ENCODE measurements around the gene RECK.

Gene RECK

DNA sequence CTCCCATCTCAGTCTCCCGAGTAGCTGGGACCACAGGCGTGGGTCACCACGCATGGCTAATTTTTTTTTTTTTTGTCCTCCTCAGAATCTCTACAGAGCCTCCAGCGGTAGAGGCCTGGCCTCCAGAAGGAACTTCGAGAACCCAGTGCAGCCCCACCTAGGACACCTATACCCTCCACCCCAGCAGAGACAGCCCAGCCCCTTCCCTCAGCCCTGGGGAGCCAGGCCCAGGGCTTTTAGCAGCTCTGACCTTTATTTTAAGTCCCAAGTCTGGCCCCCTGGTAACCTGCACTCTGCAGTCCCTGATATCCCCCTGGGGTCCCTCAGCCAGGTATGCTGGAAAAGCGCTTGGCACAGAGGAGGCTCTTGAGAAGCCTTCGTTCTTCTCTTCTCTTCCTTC lies 105.0 kb downstream of the RECK start:
- peaks cover 0 to 6% of the 10 kb centered on the region in 2 donors for H3K36me3 ChIP-seq (ENCODE audit: control insufficient read depth in 2 of 2, insufficient read depth in 2 of 2, low read length in 2 of 2)
- H3K4me1 ChIP-seq (ENCODE audit: control insufficient read depth in 2 of 2, insufficient read depth in 2 of 2, low read length in 2 of 2): peaks cover 43 to 55% of the 10 kb centered on the region in 2 donors
- H3K27me3 ChIP-seq (ENCODE audit: control insufficient read depth in 2 of 2, insufficient read depth in 2 of 2, low read length in 2 of 2): peaks cover 0 to 2% of the 10 kb centered on the region in 2 donors
- peak overlapping the region; percentile 80 to 85 for H3K27ac ChIP-seq (ENCODE audit: low read depth in 2 of 2, low read length in 2 of 2)
- no peak overlapping the region for H3K9ac ChIP-seq (ENCODE audit: low read depth in 1 of 2, low read length in 2 of 2)
- no peaks in the 10 kb centered on the region for H3K9me3 ChIP-seq (ENCODE audit: control insufficient read depth in 2 of 2, low read length in 2 of 2)
- no peak overlapping the region for H3K4me3 ChIP-seq (ENCODE audit: low read length in 2 of 2)

DNA sequence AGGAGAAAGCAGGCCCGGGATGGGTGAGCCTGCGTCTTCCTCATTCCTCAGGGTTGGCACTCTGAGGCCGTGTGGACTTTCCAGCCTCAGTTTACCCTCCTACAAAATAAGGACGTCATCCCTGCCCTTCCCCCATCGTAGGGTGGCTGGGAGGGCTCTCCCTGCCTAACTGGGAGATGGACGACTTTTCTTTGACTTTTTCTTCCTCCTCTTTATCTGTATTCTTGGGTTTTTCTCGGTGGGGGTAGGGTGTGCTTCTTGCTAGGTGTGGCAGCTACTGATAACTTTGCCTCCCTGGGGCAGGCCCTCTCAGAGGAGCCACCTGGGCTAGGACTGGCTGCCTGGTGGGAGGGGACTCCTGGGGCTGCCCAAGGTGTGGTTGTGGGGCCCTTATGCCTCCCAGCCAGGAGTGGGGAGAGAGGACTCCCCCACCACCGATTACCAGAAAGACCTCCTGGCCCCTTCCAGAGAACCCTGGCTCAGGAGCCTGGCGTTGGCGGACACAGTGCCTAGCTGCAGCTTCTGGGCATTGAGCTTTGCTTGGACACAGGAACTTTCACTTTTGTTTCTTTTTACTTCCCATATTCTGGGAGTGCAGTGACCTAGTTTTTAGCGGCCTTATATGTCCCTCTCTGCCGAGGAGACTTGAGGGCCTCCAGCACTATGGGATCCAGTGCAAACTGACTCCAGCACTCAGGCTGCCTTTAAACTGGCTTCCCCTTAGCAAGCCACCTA lies 106.0 kb downstream of the RECK start:
- peak overlapping the region; percentile 80 to 85 for H3K27ac ChIP-seq (ENCODE audit: low read depth in 2 of 2, low read length in 2 of 2)
- H3K36me3 ChIP-seq (ENCODE audit: control insufficient read depth in 2 of 2, insufficient read depth in 2 of 2, low read length in 2 of 2): peaks cover 0 to 6% of the 10 kb centered on the region in 2 donors
- H3K9ac ChIP-seq (ENCODE audit: low read depth in 1 of 2, low read length in 2 of 2): peak overlapping the region; percentile 34 to 67
- H3K4me3 ChIP-seq (ENCODE audit: low read length in 2 of 2): peak overlapping the region; percentile 38 to 51
- H3K27me3 ChIP-seq (ENCODE audit: control insufficient read depth in 2 of 2, insufficient read depth in 2 of 2, low read length in 2 of 2): peaks cover 0 to 1% of the 10 kb centered on the region in 2 donors
- H3K4me1 ChIP-seq (ENCODE audit: control insufficient read depth in 2 of 2, insufficient read depth in 2 of 2, low read length in 2 of 2): peaks cover 39 to 47% of the 10 kb centered on the region in 2 donors
- no peaks in the 10 kb centered on the region for H3K9me3 ChIP-seq (ENCODE audit: control insufficient read depth in 2 of 2, low read length in 2 of 2)

DNA sequence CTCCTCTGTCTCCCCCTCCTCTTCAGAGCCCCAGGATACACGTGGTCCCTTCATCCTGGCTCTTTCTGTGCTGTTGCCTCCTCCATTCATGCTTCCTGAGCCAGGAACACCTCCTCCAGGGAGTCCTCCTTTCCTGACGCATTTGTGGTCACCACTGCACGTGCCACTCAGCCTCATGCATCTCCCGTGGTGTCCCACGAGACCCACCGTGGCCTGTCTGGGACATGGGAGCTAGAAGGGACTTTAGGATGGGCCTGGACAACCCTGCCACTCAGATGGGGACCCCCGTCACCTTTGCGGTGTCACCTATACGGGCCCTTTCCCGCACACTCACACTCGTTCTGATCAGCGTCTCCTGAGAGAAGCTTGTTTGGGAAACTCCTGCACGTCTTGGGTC lies 106.5 kb downstream of the RECK start:
- no peaks in the 10 kb centered on the region for H3K9me3 ChIP-seq (ENCODE audit: control insufficient read depth in 2 of 2, low read length in 2 of 2)
- peak overlapping the region; percentile 38 to 51 for H3K4me3 ChIP-seq (ENCODE audit: low read length in 2 of 2)
- peaks cover 0 to 6% of the 10 kb centered on the region in 2 donors for H3K36me3 ChIP-seq (ENCODE audit: control insufficient read depth in 2 of 2, insufficient read depth in 2 of 2, low read length in 2 of 2)
- peaks cover 38 to 49% of the 10 kb centered on the region in 2 donors for H3K4me1 ChIP-seq (ENCODE audit: control insufficient read depth in 2 of 2, insufficient read depth in 2 of 2, low read length in 2 of 2)
- peak overlapping the region; percentile 80 to 85 for H3K27ac ChIP-seq (ENCODE audit: low read depth in 2 of 2, low read length in 2 of 2)
- no peaks in the 10 kb centered on the region for H3K27me3 ChIP-seq (ENCODE audit: control insufficient read depth in 2 of 2, insufficient read depth in 2 of 2, low read length in 2 of 2)
- H3K9ac ChIP-seq (ENCODE audit: low read depth in 1 of 2, low read length in 2 of 2): peak overlapping the region; percentile 14 to 67

DNA sequence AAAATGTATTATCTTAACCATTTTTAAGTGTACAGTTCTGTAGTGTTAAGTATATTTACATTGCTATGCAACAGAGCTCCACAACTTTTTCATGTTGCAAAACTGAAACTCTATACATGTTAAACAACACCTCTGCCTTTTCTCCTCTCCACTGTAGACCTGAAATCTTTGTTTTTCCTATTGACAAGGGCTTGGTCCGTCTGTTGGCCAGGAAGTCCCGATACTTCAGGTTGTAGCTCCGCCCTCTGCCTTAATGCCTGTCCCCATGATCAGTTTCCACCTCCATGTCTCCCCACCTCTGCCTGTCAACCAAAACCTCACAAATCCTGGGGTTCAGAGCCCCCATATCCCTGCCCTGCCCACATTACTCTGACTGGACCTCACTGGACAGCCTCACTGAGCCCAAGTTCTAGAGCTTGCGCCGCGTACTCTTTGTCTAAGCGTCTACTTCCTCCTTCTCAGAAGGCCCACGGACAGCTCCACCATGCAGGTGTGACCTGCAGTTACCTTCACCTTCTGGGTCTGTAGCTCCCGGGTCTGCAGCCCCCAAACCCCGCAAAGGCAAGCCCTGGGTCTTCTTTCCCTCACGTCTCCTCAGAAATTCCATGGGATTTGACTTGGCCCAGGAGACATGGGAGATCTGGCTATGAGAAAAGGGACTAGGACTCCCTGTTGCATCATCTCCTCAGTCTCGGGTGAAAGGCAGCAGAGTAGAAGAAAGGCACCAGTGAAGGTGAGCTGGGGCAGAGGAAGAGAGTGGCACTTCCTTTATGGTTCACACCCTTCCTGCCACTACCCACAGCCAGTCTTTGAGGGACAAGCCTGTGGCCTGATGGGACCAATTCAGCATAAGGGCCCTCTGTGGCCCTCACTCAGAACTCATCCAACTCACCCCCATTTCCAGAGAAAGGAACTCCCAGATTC lies 107.9 kb downstream of the RECK start:
- no peak overlapping the region for H3K9ac ChIP-seq (ENCODE audit: low read depth in 1 of 2, low read length in 2 of 2)
- H3K9me3 ChIP-seq (ENCODE audit: control insufficient read depth in 2 of 2, low read length in 2 of 2): no peaks in the 10 kb centered on the region
- H3K27ac ChIP-seq (ENCODE audit: low read depth in 2 of 2, low read length in 2 of 2): peak overlapping the region in 1 of 2 donors; percentile 49
- no peaks in the 10 kb centered on the region for H3K27me3 ChIP-seq (ENCODE audit: control insufficient read depth in 2 of 2, insufficient read depth in 2 of 2, low read length in 2 of 2)
- peaks cover 41 to 54% of the 10 kb centered on the region in 2 donors for H3K4me1 ChIP-seq (ENCODE audit: control insufficient read depth in 2 of 2, insufficient read depth in 2 of 2, low read length in 2 of 2)
- peak overlapping the region in 1 of 2 donors; percentile 14 for H3K4me3 ChIP-seq (ENCODE audit: low read length in 2 of 2)
- H3K36me3 ChIP-seq (ENCODE audit: control insufficient read depth in 2 of 2, insufficient read depth in 2 of 2, low read length in 2 of 2): peaks cover 0 to 9% of the 10 kb centered on the region in 2 donors

DNA sequence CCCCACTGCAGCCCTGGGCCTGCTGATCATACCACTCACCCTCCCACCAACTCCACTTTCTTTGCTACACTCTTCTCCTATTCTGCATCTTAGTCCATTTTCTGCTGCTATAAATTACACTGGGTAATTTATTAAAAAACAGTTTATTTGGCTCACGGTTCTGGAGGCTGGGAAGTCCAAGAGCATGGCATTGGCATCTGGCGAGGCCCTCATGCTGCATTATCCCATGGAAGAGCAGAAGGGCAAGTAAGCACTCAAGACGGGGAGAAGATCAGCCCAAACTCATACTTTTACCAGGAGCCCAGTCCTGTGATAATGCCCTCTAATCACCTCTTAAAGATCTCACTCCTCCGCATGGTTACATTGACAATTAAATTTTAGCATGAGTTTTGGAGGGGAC lies 109.3 kb downstream of the RECK start:
- Histone ChIP-seq H3K36me3 (ENCODE audit: control insufficient read depth in 2 of 2, insufficient read depth in 2 of 2, low read length in 2 of 2) (peaks cover 7 to 19% of the 10 kb centered on the region in 2 donors), H3K4me3 (ENCODE audit: low read length in 2 of 2) (no peak overlapping the region), H3K9ac (ENCODE audit: low read depth in 1 of 2, low read length in 2 of 2) (no peak overlapping the region), H3K27ac (ENCODE audit: low read depth in 2 of 2, low read length in 2 of 2) (no peak overlapping the region), H3K27me3 (ENCODE audit: control insufficient read depth in 2 of 2, insufficient read depth in 2 of 2, low read length in 2 of 2) (no peaks in the 10 kb centered on the region), H3K4me1 (ENCODE audit: control insufficient read depth in 2 of 2, insufficient read depth in 2 of 2, low read length in 2 of 2) (peaks cover 41 to 51% of the 10 kb centered on the region in 2 donors), H3K9me3 (ENCODE audit: control insufficient read depth in 2 of 2, low read length in 2 of 2) (no peaks in the 10 kb centered on the region)

DNA sequence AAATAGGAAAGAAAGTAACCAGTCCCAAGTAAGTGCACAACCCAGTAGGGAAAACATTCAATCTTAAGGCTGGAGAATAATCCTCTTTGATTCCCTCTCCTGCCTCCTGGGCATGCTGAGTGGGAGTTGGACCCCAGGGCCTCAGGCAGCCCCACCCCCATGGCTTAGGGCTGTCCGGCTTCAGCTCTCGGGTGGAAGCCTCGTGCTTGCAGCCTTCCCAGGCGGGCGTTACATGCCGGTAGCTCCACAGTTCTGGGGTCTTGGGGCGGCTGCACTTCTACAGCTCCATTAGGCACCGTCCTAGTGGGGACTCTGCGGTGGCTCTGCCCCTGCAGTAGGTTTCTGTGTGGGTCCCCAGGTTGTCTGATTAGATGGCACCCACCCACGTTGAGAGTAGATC lies 109.9 kb downstream of the RECK start:
- Histone ChIP-seq H3K27me3 (ENCODE audit: control insufficient read depth in 2 of 2, insufficient read depth in 2 of 2, low read length in 2 of 2) (no peaks in the 10 kb centered on the region), H3K27ac (ENCODE audit: low read depth in 2 of 2, low read length in 2 of 2) (no peak overlapping the region), H3K36me3 (ENCODE audit: control insufficient read depth in 2 of 2, insufficient read depth in 2 of 2, low read length in 2 of 2) (peaks cover 7 to 23% of the 10 kb centered on the region in 2 donors), H3K4me1 (ENCODE audit: control insufficient read depth in 2 of 2, insufficient read depth in 2 of 2, low read length in 2 of 2) (peaks cover 41 to 51% of the 10 kb centered on the region in 2 donors), H3K9ac (ENCODE audit: low read depth in 1 of 2, low read length in 2 of 2) (no peak overlapping the region), H3K4me3 (ENCODE audit: low read length in 2 of 2) (no peak overlapping the region), H3K9me3 (ENCODE audit: control insufficient read depth in 2 of 2, low read length in 2 of 2) (no peaks in the 10 kb centered on the region)

DNA sequence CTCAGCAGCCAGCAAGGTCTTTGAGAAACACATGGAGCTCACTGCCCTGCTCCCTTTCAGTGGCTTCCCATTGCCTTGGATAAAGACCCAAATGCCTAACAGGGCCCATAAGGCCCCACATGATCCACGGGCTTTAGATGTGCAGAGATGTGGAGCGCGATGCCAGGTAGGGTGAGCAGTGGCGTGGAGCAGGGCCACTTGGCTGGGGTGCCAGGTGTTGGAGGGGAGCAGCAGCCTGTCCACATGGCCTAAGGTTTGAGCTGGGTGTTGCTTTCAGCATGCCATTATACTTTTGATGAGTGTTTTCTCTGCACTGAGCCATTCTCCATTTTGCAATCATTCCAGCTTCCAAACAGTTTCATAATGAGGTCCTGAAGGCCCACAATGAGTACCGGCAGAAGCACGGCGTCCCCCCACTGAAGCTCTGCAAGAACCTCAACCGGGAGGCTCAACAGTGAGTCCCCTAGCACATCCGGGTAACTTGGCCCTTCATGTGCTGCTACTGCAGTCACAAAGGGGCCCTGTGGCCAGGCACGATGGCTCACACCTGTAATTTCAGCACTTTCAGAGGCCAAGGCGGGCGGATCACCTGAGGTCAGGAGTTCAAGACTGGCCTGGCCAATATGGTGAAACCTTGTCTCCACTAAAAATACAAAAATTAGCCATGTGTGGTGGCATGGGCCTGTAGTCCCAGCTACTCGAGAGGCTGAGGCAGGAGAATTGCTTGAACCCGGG lies 110.9 kb downstream of the RECK start:
- peaks cover 34 to 42% of the 10 kb centered on the region in 2 donors for H3K4me1 ChIP-seq (ENCODE audit: control insufficient read depth in 2 of 2, insufficient read depth in 2 of 2, low read length in 2 of 2)

DNA sequence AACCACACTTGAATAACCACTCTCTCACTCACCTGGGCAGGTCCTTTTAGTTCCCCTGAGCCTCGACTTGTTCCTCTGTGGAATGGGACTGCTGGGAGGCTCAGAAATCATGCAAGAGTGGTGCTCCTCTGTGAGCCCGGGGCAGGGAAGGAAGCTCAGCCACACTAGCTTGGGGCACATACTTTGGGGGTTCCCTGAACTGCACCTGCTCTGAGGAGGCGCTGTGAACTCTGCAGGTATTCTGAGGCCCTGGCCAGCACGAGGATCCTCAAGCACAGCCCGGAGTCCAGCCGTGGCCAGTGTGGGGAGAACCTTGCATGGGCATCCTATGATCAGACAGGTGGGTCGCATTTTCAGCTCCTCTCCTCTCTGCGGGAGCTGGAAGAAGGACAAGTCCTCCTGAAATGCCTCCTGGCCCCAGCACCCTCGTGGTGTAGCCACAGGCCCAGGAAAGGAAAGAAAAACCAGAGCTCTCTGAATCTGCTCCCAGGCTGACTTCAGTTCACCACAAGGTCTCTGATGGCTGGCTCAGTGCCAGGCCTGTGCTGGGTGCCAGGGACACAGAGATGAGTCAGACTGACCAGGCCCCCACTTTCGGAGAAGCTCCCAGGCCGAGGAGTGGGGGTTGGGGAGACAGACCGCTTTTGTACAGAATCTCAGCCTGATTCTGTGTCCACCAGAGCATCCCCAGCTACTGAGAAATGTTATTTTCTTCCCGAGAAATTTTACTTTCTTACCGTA lies 111.8 kb downstream of the RECK start:
- Histone ChIP-seq H3K4me3 (ENCODE audit: low read length in 2 of 2) (no peak overlapping the region), H3K9me3 (ENCODE audit: control insufficient read depth in 2 of 2, low read length in 2 of 2) (no peaks in the 10 kb centered on the region), H3K27ac (ENCODE audit: low read depth in 2 of 2, low read length in 2 of 2) (peak overlapping the region; percentile 64 to 70), H3K36me3 (ENCODE audit: control insufficient read depth in 2 of 2, insufficient read depth in 2 of 2, low read length in 2 of 2) (peaks cover 11 to 23% of the 10 kb centered on the region in 2 donors), H3K4me1 (ENCODE audit: control insufficient read depth in 2 of 2, insufficient read depth in 2 of 2, low read length in 2 of 2) (peaks cover 28 to 39% of the 10 kb centered on the region in 2 donors), H3K27me3 (ENCODE audit: control insufficient read depth in 2 of 2, insufficient read depth in 2 of 2, low read length in 2 of 2) (no peaks in the 10 kb centered on the region), H3K9ac (ENCODE audit: low read depth in 1 of 2, low read length in 2 of 2) (peak overlapping the region in 1 of 2 donors; percentile 26)

More for the DNA sequence above, 110.9 kb downstream of the RECK start:
- no peak overlapping the region for H3K4me3 ChIP-seq (ENCODE audit: low read length in 2 of 2)
- no peaks in the 10 kb centered on the region for H3K27me3 ChIP-seq (ENCODE audit: control insufficient read depth in 2 of 2, insufficient read depth in 2 of 2, low read length in 2 of 2)
- peak overlapping the region in 1 of 2 donors; percentile 29 for H3K27ac ChIP-seq (ENCODE audit: low read depth in 2 of 2, low read length in 2 of 2)
- no peak overlapping the region for H3K9ac ChIP-seq (ENCODE audit: low read depth in 1 of 2, low read length in 2 of 2)
- no peaks in the 10 kb centered on the region for H3K9me3 ChIP-seq (ENCODE audit: control insufficient read depth in 2 of 2, low read length in 2 of 2)
- peaks cover 11 to 23% of the 10 kb centered on the region in 2 donors for H3K36me3 ChIP-seq (ENCODE audit: control insufficient read depth in 2 of 2, insufficient read depth in 2 of 2, low read length in 2 of 2)

DNA sequence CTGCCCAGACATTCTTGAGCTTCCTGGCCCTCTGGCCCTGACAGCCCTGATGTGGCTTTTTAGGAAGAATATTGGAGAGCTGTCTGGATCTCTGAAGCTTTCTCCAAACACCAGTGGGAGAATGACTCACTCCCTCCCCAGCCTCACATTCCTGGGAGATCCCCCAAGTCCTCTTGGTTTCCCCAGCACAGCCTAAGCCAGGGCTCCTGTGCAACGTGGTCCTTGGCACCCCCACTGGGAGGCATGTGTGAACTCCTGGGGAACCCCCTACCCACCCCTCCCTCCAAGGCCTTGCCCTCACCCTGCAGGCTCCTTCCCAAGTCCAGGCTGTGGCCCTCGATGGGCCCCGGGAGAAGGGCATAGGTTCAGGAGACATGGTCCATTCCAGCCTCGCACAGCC lies 112.5 kb downstream of the RECK start:
- Histone ChIP-seq H3K9me3 (ENCODE audit: control insufficient read depth in 2 of 2, low read length in 2 of 2) (no peaks in the 10 kb centered on the region), H3K27me3 (ENCODE audit: control insufficient read depth in 2 of 2, insufficient read depth in 2 of 2, low read length in 2 of 2) (no peaks in the 10 kb centered on the region), H3K4me3 (ENCODE audit: low read length in 2 of 2) (no peak overlapping the region), H3K27ac (ENCODE audit: low read depth in 2 of 2, low read length in 2 of 2) (peak overlapping the region; percentile 64 to 70), H3K36me3 (ENCODE audit: control insufficient read depth in 2 of 2, insufficient read depth in 2 of 2, low read length in 2 of 2) (peaks cover 11 to 23% of the 10 kb centered on the region in 2 donors), H3K9ac (ENCODE audit: low read depth in 1 of 2, low read length in 2 of 2) (no peak overlapping the region), H3K4me1 (ENCODE audit: control insufficient read depth in 2 of 2, insufficient read depth in 2 of 2, low read length in 2 of 2) (peaks cover 30 to 36% of the 10 kb centered on the region in 2 donors)
